Stimulated activated CD8-positive, alpha-beta memory T cell treated with anti-CD3 and anti-CD28 coated beads, Interleukin-7, amount 100 ng/mL, for 48 hours (primary cell): Measurements from ENCODE around the gene PPL.
A peak's percentile ranks its signal among the peaks of the same experiment; 100 is the strongest.

Source experiments
- DNase-seq, 2 donors: peaks; one replicate each; pipeline ENCODE4 v3.0.0-alpha.2; 2020; ENCODE audit warnings: low read depth in 1 of 2; ENCODE audit errors: extremely low read depth in 1 of 2

The PPL gene

DNA sequence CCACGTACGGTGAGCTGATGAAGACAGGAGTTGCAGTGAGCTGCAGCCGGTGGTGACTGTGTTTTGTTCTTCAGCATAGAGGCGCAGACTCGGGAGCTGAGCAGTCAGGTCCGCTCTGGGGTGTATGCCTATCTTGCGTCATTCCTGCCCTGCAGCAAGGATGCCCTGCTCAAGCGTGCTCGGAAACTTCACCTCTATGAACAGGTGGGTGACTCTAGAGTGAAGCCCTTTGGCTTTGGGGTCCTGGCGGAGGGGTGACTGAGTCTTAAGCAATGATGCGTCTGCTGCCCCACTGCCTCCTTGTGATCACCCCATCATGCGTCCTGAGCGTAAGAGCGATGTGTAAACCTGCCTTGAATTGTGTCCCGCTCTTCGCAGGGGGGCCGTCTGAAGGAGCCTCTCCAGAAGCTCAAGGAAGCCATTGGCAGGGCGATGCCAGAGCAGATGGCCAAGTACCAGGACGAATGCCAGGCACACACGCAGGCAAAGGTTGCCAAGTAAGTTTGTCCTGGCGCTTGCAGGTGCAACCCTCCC, 66.7 kb downstream of the PPL start:
- DNase-seq = no peak

DNA sequence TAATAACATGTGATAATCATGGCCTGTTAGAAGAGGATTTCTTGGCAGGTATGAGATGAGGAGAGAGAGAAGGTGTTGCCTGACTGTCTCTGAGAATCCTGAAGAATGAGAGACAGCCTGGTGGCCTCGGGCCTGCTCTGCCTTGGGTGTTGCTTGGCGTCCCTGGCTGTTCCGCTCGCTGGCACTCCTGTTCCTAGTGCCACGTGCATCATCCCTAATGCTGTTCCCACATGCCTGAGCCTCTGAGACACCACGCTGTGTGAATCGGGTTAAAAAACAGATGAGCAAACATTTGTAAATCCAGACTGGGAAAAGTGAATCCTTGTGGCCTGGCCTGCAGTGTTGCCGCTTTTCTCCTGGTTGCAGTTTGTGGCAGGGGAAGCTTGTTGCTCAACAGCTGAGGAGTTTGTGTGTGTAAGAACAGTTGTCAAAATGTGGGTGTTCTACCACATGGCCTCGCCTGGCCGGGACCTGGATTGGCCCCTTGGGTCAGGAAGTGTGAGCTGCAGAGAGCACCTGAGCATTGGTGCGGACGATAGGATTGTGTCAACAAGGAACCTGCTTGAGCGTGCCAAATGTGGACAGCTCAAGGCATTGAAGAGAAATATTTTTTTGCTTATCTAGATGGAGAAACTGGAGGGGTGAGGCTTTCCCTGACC, 67.7 kb downstream of the PPL start:
- no peak for DNase-seq

- DNase-seq = no peak
Measured at GRCh38 chr16:4868535-4868934, 68.4 kb downstream of the PPL start.

- DNase-seq = no peak
Measured at GRCh38 chr16:4868026-4868425, 68.9 kb downstream of the PPL start.

- no peak for DNase-seq
Measured at GRCh38 chr16:4866586-4866985, 70.4 kb downstream of the PPL start.

GRCh38 chr16:4865231-4865860, 71.6 kb downstream of the PPL start:
- no peak for DNase-seq

GRCh38 chr16:4864728-4865127, 72.2 kb downstream of the PPL start:
- no peak for DNase-seq

GRCh38 chr16:4862639-4863038, 74.3 kb downstream of the PPL start:
- no peak for DNase-seq

GRCh38 chr16:4860727-4861342, 76.1 kb downstream of the PPL start:
- DNase-seq = no peak

- DNase-seq = no peak
Measured at GRCh38 chr16:4859900-4860255, 77.1 kb downstream of the PPL start.

DNA sequence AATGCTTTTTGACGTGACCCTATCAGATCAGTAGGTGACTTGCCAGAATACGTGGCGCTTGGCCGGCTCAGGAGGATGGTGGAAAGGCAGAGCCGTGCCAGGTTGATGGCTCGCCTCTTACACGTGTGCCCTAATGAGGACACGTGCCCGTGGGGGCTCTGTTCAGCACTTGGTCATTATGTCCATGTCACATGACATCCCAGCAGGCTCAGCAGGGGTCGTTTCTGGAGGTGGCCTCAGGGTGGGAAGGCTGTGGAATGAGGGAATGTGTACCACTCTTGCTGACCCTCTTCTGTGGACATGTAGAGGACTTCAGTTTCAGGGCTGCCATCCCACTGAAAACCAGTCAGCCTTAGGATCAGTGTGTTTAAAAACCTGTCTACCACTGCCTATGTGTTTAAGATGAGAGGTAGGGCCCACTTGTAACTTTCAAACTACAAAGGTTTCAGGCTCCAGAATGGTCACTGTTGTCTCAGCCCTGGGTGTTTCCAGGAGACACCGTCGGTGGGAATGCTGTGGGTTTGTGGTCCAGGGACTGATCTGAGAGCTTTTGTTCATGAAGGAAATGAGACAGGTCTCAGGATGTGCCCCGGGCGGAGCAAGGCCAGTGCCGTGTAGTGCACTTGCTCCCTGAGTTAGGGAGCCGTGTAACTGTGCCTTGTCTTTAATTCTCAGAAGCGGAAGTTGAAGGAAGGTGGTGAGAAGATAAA, 77.6 kb downstream of the PPL start:
- no peak for DNase-seq

- DNase-seq = no peak
Measured at GRCh38 chr16:4855804-4856203, 81.1 kb downstream of the PPL start.

DNA sequence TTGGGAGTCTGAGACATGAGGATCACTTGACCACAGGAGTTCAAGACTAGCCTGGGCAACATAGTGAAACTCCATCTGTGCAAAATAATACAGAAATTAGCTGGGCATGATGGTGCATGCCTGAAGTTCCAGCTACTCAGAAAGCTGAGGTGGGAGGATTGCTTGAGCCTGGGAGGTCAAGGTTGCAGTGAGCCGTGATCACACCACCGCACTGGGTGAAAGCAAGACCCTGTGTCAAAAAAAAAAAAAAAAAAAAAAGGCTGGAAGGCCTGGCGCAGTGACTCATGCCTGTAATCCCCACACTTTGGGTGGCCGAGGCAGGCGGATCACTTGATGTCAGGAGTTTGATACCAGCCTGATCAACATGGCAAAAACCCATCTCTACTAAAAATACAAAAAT, 81.6 kb downstream of the PPL start:
- DNase-seq = no peak

DNA sequence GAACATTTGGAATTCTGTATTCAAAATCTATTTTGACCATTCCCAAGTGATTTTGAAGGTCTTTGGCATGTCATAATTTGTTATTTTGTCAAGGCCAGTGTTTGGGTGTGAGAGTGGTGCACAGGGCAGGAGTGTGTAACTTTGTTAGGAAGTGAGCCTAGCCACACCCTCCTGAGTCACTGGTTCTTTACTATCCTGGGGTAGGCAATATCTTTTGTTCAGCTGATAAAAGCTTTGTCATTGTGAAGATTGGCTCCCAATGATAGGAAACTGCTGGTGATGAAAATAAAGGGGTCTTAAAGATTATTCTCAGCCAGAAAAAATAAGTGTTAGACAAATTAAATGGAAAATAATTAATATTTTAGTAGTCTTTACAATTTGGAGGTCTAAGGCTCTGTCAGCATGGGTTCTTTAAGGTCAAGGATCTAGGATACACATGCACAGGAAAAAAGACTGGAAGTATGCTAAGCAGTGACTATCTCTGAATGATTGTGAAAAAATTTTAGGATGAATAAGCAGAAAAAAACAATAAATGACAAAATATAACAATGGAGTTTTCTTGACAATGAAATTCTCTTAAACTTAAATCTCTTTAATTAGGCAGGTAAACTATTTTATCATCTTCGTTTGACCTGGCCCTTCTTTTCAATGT, 84.6 kb downstream of the PPL start:
- DNase-seq = no peak

DNA sequence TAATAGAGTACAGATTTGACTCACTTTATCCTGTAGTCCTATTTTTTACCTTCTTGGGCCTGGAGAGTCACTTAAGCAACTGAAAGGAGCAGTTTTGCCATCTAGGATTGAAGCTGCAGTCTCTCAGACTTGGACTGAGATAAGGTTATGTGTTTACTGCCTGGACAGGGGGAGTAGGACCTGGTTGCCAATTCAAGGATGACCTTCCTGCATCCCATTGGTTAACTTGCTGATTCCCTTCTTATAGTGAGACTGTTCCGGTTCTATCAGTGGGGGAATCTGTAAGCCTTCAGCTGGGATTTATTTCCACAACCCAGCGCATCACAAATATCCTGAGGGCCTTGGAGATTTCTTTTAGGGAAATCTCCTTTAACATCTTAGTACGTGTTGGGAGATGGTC, 86.7 kb downstream of the PPL start:
- DNase-seq = no peak

- peak; percentile 17 to 20 for DNase-seq
Measured at GRCh38 chr16:4847774-4848587, 89.0 kb downstream of the PPL start.

DNA sequence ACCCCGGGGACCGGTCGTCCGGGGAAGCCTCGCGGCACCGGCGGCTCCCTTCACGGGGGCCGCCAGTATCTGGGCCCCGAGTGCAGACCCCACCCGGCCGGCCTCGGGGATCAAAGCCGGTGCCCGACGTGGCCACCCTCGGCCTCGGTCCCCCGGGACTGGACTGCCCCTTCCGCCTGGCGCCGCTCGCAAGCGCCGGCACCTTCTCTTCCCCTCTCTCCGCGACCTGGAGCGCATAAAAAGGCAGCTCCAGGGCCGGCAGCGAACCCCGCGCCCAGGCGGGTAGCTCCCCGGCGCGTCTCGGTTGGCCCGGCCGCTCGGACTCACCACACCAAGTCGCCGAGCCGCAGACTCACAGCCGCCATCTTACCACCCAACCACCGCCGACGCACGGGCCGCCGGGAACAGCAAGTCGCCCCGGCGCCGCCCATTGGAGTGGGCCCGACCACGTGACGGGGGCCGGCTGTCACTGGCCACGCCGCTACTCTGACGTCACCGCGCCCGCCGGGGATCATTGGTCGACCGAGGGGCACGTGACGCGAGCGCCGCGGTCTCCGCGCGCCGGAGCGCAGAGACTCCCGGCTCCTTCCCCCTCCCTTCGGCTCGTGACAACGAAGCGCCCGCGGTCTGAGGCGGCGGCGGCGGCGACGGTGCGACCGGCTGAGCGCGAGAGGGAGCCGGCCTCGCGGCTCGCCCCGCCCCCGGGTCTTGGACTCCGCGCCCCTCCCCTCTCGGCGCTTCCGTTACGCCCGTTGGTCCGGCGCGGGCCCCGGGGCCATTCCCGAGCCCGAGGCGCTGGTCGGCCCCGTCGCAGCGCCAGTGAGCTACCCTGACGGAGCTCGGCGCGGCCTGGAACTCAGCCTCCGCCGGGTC, 89.8 kb downstream of the PPL start, which contains the start of the genes GLYR1 and UBN1:
Gene GLYR1, minus strand, starts transcription at position 388 of the 873 bp plus-strand sequence. Its CDS starts 23 bp downstream, at position 365.
Gene UBN1, plus strand, starts transcription at position 581 of the 873 bp plus-strand sequence. CDS start 5,437 bp downstream, outside the sequence.
- peak; percentile 99 to 100 for DNase-seq

- DNase-seq = peak in 1 of 2 donors; percentile 3
Measured at GRCh38 chr16:4846503-4846900, 90.4 kb downstream of the PPL start.

DNA sequence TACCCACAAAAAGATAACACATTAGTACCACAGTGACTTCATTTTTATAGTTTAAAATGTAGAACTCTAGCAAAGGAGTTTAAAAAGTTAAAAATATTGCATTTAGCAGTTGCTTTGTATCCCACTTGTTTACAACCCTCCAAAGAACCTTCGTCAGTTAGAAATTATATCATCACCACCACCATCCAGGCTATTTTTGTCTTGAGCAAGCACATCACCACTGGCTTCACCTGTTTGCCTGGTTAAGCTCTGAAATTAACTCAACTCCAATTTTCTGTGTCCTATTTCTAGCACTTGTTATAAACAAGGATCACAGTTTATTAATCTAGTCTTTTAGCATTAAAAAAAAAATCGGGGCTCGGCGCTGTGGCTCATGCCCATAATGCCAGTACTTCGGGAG, 96.0 kb downstream of the PPL start:
- no peak for DNase-seq
